Raji (cell line): ENCODE data around the gene COX6B2.

Experiments
- POLR2A ChIP-seq: IDR thresholded peaks from 2 replicates; pipeline ENCODE4 v1.6.1; 2011; ENCODE audit warnings: low read depth, low read length, control low read depth; ENCODE audit not compliant: insufficient read depth

COX6B2 gene

DNA sequence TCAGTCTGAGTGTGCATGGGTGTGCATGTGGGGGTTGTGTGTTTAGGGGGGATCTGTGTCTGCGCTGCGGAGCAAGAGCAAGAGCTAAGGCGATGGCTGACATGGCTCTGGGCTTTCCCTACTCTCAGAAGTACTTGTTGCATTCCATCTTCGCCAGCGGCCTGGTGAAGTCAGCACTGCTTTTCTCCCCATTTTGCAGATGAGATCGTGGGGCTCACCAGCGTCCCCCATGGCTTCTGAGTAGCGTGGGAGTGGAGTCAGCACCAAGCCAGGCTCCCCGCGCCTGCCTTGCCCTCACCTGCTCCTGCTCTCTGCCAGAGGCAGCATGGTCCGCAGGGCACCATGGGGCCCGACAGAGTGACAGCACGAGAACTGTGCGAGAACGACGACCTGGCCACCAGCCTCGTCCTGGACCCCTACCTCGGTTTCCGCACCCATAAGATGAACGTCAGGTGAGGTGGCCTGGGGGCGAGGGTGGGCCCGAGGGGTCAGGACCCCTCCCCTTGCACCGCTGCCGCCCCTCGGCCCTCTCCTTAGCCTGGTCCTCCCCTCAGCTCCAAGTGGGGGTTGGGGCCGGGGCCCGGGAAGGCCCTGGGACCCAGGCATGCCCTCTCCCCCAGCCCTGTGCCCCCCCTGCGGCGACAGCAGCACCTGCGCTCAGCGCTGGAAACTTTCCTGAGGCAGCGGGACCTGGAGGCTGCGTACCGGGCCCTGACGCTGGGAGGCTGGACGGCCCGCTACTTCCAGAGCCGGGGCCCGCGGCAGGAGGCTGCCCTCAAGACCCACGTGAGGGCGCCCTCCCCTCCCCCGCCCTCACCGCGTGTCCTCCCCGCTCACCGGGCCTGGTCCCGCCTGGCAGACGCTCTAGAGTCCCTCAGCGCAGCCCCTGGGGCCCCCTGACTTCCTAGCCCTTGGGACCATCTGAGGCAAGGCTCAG, 12.7 kb downstream of the COX6B2 start:
- no peak for TF ChIP-seq POLR2A

GRCh38 chr19:55341171-55341588, 13.3 kb downstream of the COX6B2 start:
- TF ChIP-seq POLR2A, result no peak

- no peak for TF ChIP-seq POLR2A
Observed at GRCh38 chr19:55340784-55341147, 13.8 kb downstream of the COX6B2 start.

DNA sequence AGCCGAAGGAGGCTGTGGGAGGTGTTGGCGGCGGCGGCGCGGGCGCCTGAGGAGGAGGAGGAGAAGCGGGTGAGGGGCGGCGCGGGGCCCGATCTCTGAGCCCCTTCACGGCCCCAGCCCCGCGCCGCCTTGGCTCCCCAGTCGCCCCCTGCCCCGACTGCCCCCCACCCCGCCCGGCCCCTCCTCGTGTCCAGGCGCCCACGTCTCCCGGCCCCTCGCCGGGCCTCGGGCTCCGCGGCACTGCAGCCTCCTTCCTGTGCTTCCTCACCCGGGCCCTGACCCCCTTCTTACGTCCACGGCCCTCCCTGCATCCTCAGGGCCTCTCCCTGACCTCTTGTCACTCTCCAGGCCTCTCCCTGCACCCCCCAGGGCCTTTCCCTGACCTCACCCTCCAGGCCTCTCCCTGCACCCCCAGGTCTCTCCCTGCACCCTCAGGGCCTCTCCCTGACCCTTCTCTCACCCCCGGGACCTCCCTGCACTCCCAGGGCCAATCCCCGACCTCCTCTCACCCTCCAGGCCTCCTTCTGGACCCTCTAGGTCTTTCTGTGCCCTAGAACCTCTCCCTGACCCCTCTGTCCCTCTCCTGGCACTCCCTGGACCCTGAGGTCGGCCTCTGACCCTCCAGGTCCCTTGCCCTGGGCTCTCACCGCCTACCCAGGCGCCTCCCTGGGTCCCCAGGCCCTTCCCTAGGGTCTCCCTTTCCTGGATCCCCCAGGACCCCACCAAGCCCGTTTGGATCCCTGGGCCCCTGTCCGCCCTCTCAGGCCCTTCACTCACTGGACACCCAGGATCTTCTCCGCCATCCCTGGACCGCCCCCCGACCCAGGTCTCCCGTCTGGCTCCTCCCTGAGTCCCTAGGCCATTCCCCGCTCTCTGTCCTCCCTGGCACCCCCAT, 14.4 kb downstream of the COX6B2 start:
- peak; percentile 67 for TF ChIP-seq POLR2A

- no peak for TF ChIP-seq POLR2A
Observed at GRCh38 chr19:55339105-55339888, 15.2 kb downstream of the COX6B2 start, which contains the start of gene KMT5C. KMT5C (plus strand) TSS chr19:55339876; CDS start chr19:55341937, 2,061 bp downstream.

DNA sequence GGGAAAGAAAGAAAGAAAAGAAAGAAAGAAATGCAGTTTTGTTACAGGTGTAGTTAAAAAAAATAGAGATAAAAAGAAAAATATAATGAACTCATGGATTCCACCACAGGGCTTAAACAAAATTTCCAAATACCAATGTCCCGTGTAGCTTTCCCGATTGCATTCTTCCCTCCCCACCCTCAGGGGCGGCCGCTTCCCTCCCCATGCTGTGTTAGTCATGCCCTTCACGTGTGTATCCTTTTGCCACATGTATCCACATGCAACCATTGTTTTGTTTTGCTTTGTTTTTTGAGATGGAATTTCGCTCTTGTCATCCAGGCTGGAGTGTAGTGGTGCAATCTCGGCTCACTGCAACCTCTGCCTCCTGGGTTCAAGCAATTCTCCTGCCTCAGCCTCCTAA, 18.4 kb downstream of the COX6B2 start:
- no peak for TF ChIP-seq POLR2A

GRCh38 chr19:55333870-55334269, 20.6 kb downstream of the COX6B2 start:
- TF ChIP-seq POLR2A, result no peak

DNA sequence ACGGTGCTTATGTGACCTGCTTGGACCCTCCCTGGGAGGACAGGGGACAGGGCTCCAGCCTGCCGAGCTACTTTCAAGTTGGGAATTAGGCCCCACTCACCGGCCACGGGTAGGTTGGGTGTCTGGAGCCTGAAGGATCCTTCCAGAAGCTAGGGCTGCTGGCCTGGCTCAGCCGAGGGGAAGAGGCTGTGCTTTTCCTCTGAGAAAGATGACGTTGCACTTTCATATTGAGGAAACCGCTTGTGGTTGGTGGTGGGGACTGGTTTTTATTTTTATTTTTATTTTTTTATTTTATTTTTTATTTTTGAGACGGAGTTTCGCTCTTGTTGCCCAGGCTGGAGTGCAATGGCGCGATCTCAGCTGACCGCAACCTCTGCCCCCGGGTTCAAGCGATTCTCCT, 29.3 kb downstream of the COX6B2 start, which contains the start of gene TMEM150B:
TSS of gene TMEM150B (minus strand) at position 170 of the 400 bp plus-strand sequence. CDS start 4,305 bp downstream, outside the sequence.
- no peak for TF ChIP-seq POLR2A

GRCh38 chr19:55324662-55325061, 29.9 kb downstream of the COX6B2 start:
- no peak for TF ChIP-seq POLR2A

GRCh38 chr19:55322204-55322885, 32.2 kb downstream of the COX6B2 start:
- TF ChIP-seq POLR2A, result no peak

GRCh38 chr19:55321466-55322137, 32.9 kb downstream of the COX6B2 start:
- no peak for TF ChIP-seq POLR2A

DNA sequence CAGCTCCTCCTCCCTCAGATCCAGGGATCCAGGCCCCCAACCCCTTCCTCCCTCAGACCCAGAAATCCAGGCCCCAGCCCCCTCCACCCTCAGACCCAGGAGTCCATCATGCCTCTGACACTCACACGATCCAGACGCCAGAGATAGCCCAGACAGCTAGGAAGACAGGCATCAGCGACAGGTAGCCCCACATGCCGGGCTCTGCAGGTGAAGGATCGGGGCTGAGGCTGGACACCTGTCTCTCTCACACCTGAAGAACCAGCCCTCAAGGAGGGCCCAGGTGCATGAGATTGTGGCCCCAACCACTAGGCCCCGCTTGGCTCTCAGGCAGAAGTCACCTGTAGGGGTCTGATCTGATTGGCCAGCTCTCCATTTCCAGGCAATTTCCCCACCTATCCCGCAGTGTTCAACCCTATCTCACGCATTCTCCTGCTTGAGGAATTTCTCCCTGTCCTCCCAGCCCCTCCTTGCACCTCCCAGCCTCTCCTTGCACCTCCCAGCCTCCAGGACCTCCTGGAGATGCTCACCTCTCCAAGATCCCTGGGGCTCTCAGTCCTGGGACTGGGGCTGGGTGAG, 33.6 kb downstream of the COX6B2 start:
- no peak for TF ChIP-seq POLR2A

GRCh38 chr19:55319785-55320184, 34.7 kb downstream of the COX6B2 start:
- TF ChIP-seq POLR2A, result no peak

DNA sequence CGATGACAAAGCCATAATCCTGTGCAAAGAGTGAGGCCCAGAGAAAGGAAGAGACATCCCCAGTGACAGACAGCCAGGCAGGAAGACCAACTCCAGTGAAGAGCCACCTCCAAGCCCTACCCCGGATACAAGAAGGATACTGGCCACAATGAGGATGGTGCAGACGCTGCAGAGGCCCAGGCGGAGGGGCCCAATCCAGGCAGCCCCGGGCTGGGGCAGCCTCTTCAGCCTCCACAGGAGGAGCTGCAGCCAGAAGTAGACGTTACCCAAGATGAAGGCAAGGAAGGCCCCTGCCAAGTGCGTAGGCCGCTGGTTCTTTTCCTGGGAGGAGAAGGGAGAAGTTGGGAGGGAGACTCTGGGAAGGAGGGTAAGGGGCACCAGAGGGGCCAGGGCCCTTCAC, 37.9 kb downstream of the COX6B2 start:
- no peak for TF ChIP-seq POLR2A
